GM12892 (cell line): ENCODE data around the gene CACNA2D3.

Source experiments
- POLR2A ChIP-seq: IDR thresholded peaks from 2 replicates; pipeline ENCODE4 v1.6.1; 2011; ENCODE audit warnings: low read depth, low read length, control low read depth
- TAF1 ChIP-seq: IDR thresholded peaks from 2 replicates; pipeline ENCODE4 v1.6.1; 2011; ENCODE audit warnings: low read depth, mild to moderate bottlenecking, control low read depth, low read length, borderline replicate concordance

GRCh38 chr3:54567949-54568348, 445.6 kb downstream of the CACNA2D3 start:
- TF ChIP-seq TAF1, result no peak
- TF ChIP-seq POLR2A, result no peak
